WI38 (cell line): ENCODE data around the gene GLCCI1.

ENCODE experiments used
- H3K4me3 ChIP-seq: 2 replicates; pipeline ENCODE4 v1.5.1; 2011; ENCODE audit warnings: low read depth, mild to moderate bottlenecking, control low read depth, low read length
- CTCF ChIP-seq: IDR thresholded peaks from 2 replicates; pipeline ENCODE4 v1.5.1; 2012; ENCODE audit warnings: low read depth, mild to moderate bottlenecking, control low read depth, low read length

Gene GLCCI1

GRCh38 chr7:8130663-8131062 is 162.1 kb downstream of the GLCCI1 start:
- TF ChIP-seq CTCF, result no peak
- no peak overlapping the region for H3K4me3 ChIP-seq

GRCh38 chr7:8131694-8132605 is 163.4 kb downstream of the GLCCI1 start:
- TF ChIP-seq CTCF, result no peak
- H3K4me3 ChIP-seq, result no peak overlapping the region

- no peak for TF ChIP-seq CTCF
- no peak overlapping the region for H3K4me3 ChIP-seq
Observed at GRCh38 chr7:8133188-8133848, 164.7 kb downstream of the GLCCI1 start.

GRCh38 chr7:8134089-8134733 is 165.6 kb downstream of the GLCCI1 start:
- no peak overlapping the region for H3K4me3 ChIP-seq
- TF ChIP-seq CTCF, result no peak

GRCh38 chr7:8135417-8135816 is 166.8 kb downstream of the GLCCI1 start:
- no peak for TF ChIP-seq CTCF
- H3K4me3 ChIP-seq, result no peak overlapping the region

- no peak for TF ChIP-seq CTCF
Observed at GRCh38 chr7:8136051-8136730, 167.6 kb downstream of the GLCCI1 start.

More at GRCh38 chr7:8136051-8136730, 167.6 kb downstream of the GLCCI1 start:
- H3K4me3 ChIP-seq, result no peak overlapping the region
